ENCODE data around the gene TMEM255B. TPM values are rescaled to one million over a fixed set of nuclear protein-coding genes. Genes with fewer than 3 reads are reported as not detected.

TMEM255B gene
- total and polyA plus RNA-seq, 11 donors = 1.4 to 20.3 (median 4.4) TPM

- no peaks in the 10 kb centered on the region for H3K4me1 ChIP-seq
- H3K9me3 ChIP-seq = no peaks in the 10 kb centered on the region
- WGBS, 4 donors = 83 to 88% (median 85%) methylated on average over 19 of the region's 19 CpGs
- peaks cover 0 to 3% (median 0%) of the 10 kb centered on the region in 9 donors for H3K36me3 ChIP-seq
- intact Hi-C loops (cut with DNase I) = no loop called here
- no peak for ATAC-seq
- no peak for TF ChIP-seq POLR2A (IDR thresholded peaks at IDR 0.05)
- TF ChIP-seq, protein P1, sequence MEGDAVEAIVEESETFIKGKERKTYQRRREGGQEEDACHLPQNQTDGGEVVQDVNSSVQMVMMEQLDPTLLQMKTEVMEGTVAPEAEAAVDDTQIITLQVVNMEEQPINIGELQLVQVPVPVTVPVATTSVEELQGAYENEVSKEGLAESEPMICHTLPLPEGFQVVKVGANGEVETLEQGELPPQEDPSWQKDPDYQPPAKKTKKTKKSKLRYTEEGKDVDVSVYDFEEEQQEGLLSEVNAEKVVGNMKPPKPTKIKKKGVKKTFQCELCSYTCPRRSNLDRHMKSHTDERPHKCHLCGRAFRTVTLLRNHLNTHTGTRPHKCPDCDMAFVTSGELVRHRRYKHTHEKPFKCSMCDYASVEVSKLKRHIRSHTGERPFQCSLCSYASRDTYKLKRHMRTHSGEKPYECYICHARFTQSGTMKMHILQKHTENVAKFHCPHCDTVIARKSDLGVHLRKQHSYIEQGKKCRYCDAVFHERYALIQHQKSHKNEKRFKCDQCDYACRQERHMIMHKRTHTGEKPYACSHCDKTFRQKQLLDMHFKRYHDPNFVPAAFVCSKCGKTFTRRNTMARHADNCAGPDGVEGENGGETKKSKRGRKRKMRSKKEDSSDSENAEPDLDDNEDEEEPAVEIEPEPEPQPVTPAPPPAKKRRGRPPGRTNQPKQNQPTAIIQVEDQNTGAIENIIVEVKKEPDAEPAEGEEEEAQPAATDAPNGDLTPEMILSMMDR (IDR thresholded peaks at IDR 0.05) = no peak
- H3K27me3 ChIP-seq = no peaks in the 10 kb centered on the region
- H3K27ac ChIP-seq = no peak overlapping the region
- H3K4me3 ChIP-seq = no peak overlapping the region
- no peak for DNase-seq
Observed at GRCh38 chr13:113785051-113786010, 26.3 kb downstream of the TMEM255B start.

DNA sequence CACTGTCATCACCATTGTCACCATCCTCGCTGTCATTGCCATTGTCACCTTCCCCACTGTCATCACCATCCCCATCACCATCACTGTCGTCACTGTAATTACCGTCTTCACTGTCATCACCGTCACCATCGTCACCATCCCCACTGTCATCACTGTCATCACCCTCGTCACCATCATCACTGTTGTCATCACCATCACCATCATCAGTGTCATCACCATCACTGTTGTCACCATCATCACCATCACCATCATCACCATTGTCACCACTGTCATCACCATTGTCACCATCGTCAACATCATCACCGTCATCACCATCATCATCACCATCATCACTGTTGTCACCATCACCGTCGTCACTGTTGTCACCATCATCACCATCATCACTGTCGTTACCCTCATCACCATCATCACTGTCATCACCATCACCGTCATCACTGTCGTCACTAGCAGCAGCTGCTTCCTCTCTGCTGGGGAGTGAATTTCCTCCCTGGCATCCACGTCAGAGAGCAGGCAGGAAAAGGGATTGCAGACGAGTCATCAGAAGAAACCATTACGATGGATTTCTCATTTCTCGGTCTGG is 27.3 kb downstream of the TMEM255B start:
- Histone ChIP-seq H3K36me3 (peaks cover 0 to 3% (median 0%) of the 10 kb centered on the region in 9 donors), H3K9me3 (no peaks in the 10 kb centered on the region), H3K27ac (no peak overlapping the region), H3K4me3 (no peak overlapping the region), H3K27me3 (no peaks in the 10 kb centered on the region), H3K4me1 (no peaks in the 10 kb centered on the region)
- DNase-seq = no peak
- intact Hi-C loops (cut with DNase I) = no loop called here
- TF ChIP-seq, protein P1 (IDR thresholded peaks at IDR 0.05) = no peak
- TF ChIP-seq POLR2A (IDR thresholded peaks at IDR 0.05) = no peak
- 61 to 79% (median 68%) methylated on average over 17 of the region's 17 CpGs for WGBS, 4 donors
- peak in 1 of 4 donors; percentile 84 for ATAC-seq

DNA sequence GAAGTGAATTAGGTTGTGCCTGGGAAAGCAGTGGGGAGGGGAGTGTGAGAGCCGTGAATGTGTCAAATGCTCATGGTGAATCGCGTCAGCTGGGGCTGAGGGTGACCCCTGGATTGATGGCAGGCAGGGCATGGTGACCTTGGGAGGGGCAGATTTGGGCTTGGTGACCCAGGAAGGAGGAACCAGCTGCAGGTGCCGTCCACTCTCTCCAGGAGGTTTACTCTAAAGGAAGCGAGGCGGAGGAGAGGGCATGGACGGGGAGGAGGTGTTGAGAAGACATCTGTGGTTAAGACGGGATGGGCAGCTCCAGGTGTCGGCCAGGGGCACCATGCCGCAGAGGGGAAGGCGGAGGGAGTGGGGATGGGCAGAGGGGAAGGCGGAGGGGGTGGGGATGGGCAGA is 28.7 kb downstream of the TMEM255B start:
- no peaks in the 10 kb centered on the region for H3K4me1 ChIP-seq
- intact Hi-C loops (cut with DNase I) = no loop called here
- no peak for ATAC-seq

More for the DNA sequence above, 28.7 kb downstream of the TMEM255B start:
- Histone ChIP-seq H3K27ac (no peak overlapping the region), H3K4me3 (no peak overlapping the region), H3K36me3 (peaks cover 0 to 3% (median 0%) of the 10 kb centered on the region in 9 donors), H3K27me3 (no peaks in the 10 kb centered on the region), H3K9me3 (no peaks in the 10 kb centered on the region)
- TF ChIP-seq, protein P1 (IDR thresholded peaks at IDR 0.05) = no peak
- TF ChIP-seq POLR2A (IDR thresholded peaks at IDR 0.05) = no peak
- DNase-seq = no peak
- WGBS, 4 donors = 72 to 86% (median 78%) methylated on average over 8 to 12 of the region's 12 CpGs
